GM12874 (cell line): ENCODE results near the gene GATD1.

ENCODE experiments used
- CTCF ChIP-seq: IDR thresholded peaks from 2 replicates; pipeline ENCODE4 v1.5.1; 2011; ENCODE audit warnings: low read depth, mild to moderate bottlenecking, control low read depth, low read length, moderate library complexity; ENCODE audit not compliant: insufficient read depth

Gene GATD1

GRCh38 chr11:776561-777287 is 563 bp downstream of the GATD1 start:
- no peak for TF ChIP-seq CTCF

DNA sequence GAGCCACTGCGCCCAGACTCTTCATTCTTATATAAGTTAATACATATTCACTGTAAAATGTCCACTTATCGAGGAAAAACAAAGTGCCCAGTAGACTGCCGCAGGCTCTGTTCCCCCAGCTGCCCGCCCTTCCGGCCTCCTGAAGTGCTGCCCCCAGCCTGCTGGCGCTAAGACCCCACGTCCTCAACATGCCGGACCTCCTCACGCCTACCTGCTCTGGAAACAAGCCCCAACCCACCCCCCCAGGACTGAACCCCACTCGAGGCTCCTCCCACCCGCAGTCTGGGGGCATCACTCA is 1.1 kb downstream of the GATD1 start:
- TF ChIP-seq CTCF: no peak

GRCh38 chr11:774873-775592 is 2.3 kb downstream of the GATD1 start:
- no peak for TF ChIP-seq CTCF

- TF ChIP-seq CTCF: no peak
Measured at GRCh38 chr11:773830-774229, 3.5 kb downstream of the GATD1 start.

DNA sequence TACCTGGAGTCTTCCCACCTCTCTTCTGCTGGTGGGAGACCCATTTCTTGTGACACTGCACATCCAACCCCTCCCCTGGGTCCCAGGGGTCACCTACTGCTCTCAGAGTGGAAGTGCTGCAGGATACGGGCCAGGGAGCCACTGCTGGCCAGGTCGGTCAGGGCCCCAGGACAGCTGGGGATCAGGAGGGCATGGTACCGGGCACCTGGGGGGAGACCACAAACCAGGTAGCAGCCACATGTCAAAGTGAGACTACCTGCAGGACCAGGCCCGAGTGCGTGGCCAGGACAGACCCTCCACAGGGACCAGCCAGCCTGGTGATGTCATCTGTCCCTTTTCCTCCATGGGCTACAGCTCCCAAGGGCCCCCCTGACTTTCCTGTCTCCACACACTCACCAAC is 3.9 kb downstream of the GATD1 start:
- no peak for TF ChIP-seq CTCF

DNA sequence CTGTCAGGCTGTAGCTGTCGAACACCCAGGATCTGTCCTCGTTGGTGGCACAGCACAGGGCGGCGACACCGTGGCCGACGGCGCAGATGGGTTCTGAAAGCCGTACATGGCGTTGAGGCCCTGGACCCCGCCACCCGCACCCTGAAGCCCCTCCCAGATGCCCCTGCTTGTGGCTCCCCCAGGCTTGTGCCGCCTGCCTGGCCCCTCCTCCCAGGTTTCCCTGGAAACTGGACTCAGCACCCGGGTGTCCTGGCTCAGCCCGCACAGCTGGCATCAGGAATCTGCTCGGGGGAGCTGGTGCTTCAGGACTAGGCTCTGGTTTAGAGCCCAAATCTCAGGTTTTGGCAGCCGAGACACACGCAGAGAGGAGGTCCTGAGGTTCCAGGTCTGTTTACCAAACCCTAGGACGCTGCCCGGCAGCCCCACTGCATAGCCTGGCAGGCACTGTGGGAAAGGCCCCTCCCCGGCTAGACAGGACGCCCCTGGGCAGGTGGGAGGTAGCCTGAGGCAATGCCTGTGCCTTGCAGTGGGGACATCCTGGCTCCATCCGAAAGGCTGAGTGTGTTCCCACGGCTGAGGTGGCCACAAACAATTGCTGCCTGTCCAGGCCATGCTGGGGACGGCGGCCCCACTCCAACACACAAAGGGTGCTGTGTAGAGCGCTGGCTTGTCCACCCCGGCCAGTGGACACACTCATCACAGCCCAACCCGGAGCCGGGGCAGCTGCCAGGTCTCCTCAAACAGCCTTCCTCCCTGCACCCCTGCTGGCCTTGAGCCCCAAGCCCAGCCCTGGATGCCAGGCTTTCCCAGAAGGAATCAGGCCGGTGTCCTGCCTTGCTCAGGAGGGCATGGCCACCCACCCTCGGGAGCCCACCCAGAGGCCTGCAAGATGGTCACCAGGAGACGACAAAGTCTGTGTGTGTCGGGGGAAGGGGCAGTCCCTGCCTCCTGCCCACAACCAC is 4.6 kb downstream of the GATD1 start:
- no peak for TF ChIP-seq CTCF

DNA sequence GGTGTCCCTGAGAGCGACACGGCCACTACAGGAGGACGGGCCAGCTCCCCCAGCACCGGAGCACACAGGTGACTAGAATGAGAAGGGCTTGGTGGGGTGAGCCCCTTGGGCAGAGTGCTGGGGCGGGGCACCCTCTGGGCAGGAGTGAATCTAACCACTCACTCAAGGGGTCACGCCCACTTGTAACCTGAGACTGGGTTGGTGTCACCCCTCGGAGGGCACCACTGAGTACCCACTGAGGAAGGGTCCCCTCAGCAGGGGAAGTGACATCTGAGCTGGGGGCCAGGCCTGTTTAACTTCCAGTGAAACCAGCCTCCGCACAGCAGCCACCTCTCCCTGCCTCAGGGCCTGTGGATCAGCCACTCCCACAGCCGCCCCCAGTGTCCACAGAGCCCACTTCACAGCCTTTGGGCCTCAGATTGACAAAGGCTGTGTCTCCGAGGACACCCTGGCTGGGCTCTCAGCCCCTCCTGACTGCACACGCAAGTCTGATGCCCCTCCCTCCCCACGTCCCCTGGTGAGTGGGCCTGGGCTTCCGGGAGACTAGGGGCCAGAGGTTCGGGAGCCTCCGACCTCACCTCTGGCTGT is 5.6 kb downstream of the GATD1 start:
- TF ChIP-seq CTCF: no peak
